HUES64 (cell line): ENCODE measurements around the gene SLC1A1. TPM values are rescaled to one million over a fixed set of nuclear protein-coding genes. Genes with fewer than 3 reads are reported as not detected.
A peak's percentile ranks its signal among the peaks of the same experiment; 100 is the strongest.

Source experiments
- H3K27ac ChIP-seq: 2 replicates; pipeline ENCODE4 v1.7.0; 2013; ENCODE audit warnings: low read depth, low read length, inconsistent platforms
- H3K27me3 ChIP-seq: 2 replicates; pipeline ENCODE4 v1.6.1; 2013; ENCODE audit warnings: mild to moderate bottlenecking, low read length; ENCODE audit not compliant: insufficient read depth
- H3K36me3 ChIP-seq: 2 replicates; pipeline ENCODE4 v1.6.1; 2013; ENCODE audit warnings: mild to moderate bottlenecking, low read length; ENCODE audit not compliant: insufficient read depth
- H3K4me1 ChIP-seq: 2 replicates; pipeline ENCODE4 v1.6.1; 2013; ENCODE audit warnings: mild to moderate bottlenecking, low read length, moderate library complexity; ENCODE audit not compliant: insufficient read depth
- H3K4me3 ChIP-seq: 2 replicates; pipeline ENCODE4 v1.5.1; 2013; ENCODE audit warnings: mild to moderate bottlenecking, low read length, moderate library complexity
- H3K9ac ChIP-seq: 2 replicates; pipeline ENCODE4 v1.6.1; 2013; ENCODE audit warnings: mild to moderate bottlenecking, low read depth, low read length
- H3K9me3 ChIP-seq: 2 replicates; pipeline ENCODE4 v1.6.1; 2013; ENCODE audit warnings: low read depth, low read length; ENCODE audit not compliant: insufficient read depth
- WGBS: fragments of 150-250, 120-280 bp; methylation state at CpG from one replicate; pipeline ENCODE4 v1.1.7; 2013; ENCODE audit warnings: missing lambda C conversion rate; 5-methylcytosine and 5-hydroxymethylcytosine counted together
- polyA plus RNA-seq, 2 experiments: library from polyadenylated mRNA; stranded (reverse); fragments of 50-300 nt; gene quantifications; one replicate each; pipeline ENCODE4 v1.2.3, GENCODE V29; 2013

Gene SLC1A1
- 2.4 TPM for polyA plus RNA-seq (2013, experiment 1 of 2)
- polyA plus RNA-seq (2013, experiment 2 of 2): 3.7 TPM

GRCh38 chr9:4489919-4490704 lies at the start of gene SLC1A1:
Gene SLC1A1, plus strand, starts transcription at chr9:4490468. Its CDS starts 212 bp downstream, at chr9:4490680.
- Histone ChIP-seq H3K27ac (no peak within 1 kb of the TSS; the same call in 1 of the 2 replicates), H3K36me3 (no peaks in the 10 kb centered on the region), H3K9ac (peak within 1 kb of the TSS; percentile 50), H3K4me3 (peak within 1 kb of the TSS; percentile 62), H3K9me3 (no peaks in the 10 kb centered on the region), H3K27me3 (peaks cover 36% of the 10 kb centered on the region), H3K4me1 (peaks cover 8% of the 10 kb centered on the region)
- under 1% methylated on average over 72 of the region's 72 CpGs for WGBS

- 77% methylated on average over 2 of the region's 3 CpGs for WGBS
- Histone ChIP-seq H3K36me3 (no peaks in the 10 kb centered on the region), H3K27me3 (no peaks in the 10 kb centered on the region), H3K4me3 (no peak overlapping the region), H3K9ac (no peak overlapping the region), H3K9me3 (no peaks in the 10 kb centered on the region; the same call in 1 of the 2 replicates), H3K27ac (no peak overlapping the region), H3K4me1 (no peaks in the 10 kb centered on the region)
Observed at GRCh38 chr9:4442806-4443205, 47.5 kb upstream of the SLC1A1 start.

GRCh38 chr9:4443439-4443838 lies 46.8 kb upstream of the SLC1A1 start:
- Histone ChIP-seq H3K4me3 (no peak overlapping the region), H3K27ac (no peak overlapping the region), H3K4me1 (no peaks in the 10 kb centered on the region), H3K9ac (no peak overlapping the region), H3K9me3 (peaks cover 6% of the 10 kb centered on the region), H3K36me3 (no peaks in the 10 kb centered on the region), H3K27me3 (no peaks in the 10 kb centered on the region)
- WGBS: 91% methylated on average over 1 of the region's 1 CpG

GRCh38 chr9:4461437-4461836 lies 28.8 kb upstream of the SLC1A1 start:
- H3K27me3 ChIP-seq: no peaks in the 10 kb centered on the region
- H3K4me1 ChIP-seq: no peaks in the 10 kb centered on the region
- no peak overlapping the region for H3K4me3 ChIP-seq
- peaks cover 5% of the 10 kb centered on the region; the same call in 1 of the 2 replicates for H3K9me3 ChIP-seq
- no peak overlapping the region for H3K9ac ChIP-seq
- WGBS: 89% methylated on average over 2 of the region's 2 CpGs
- H3K36me3 ChIP-seq: no peaks in the 10 kb centered on the region
- H3K27ac ChIP-seq: no peak overlapping the region

- Histone ChIP-seq H3K4me3 (no peak overlapping the region), H3K27ac (no peak overlapping the region), H3K27me3 (no peaks in the 10 kb centered on the region), H3K4me1 (no peaks in the 10 kb centered on the region), H3K9ac (no peak overlapping the region), H3K36me3 (no peaks in the 10 kb centered on the region), H3K9me3 (peaks cover 10% of the 10 kb centered on the region; the same call in 1 of the 2 replicates)
- 86% methylated on average over 2 of the region's 3 CpGs for WGBS
Observed at GRCh38 chr9:4463824-4464223, 26.4 kb upstream of the SLC1A1 start.

GRCh38 chr9:4464911-4465513 lies 25.3 kb upstream of the SLC1A1 start:
- no peaks in the 10 kb centered on the region for H3K36me3 ChIP-seq
- H3K27me3 ChIP-seq: no peaks in the 10 kb centered on the region
- peaks cover 10% of the 10 kb centered on the region; the same call in 1 of the 2 replicates for H3K9me3 ChIP-seq
- 93% methylated on average over 11 of the region's 11 CpGs for WGBS
- H3K9ac ChIP-seq: no peak overlapping the region
- H3K4me1 ChIP-seq: no peaks in the 10 kb centered on the region
- no peak overlapping the region for H3K27ac ChIP-seq
- no peak overlapping the region for H3K4me3 ChIP-seq

GRCh38 chr9:4465910-4466309 lies 24.4 kb upstream of the SLC1A1 start:
- Histone ChIP-seq H3K27me3 (no peaks in the 10 kb centered on the region), H3K4me1 (no peaks in the 10 kb centered on the region), H3K9me3 (peaks cover 10% of the 10 kb centered on the region; the same call in 1 of the 2 replicates), H3K27ac (no peak overlapping the region), H3K9ac (no peak overlapping the region), H3K4me3 (no peak overlapping the region), H3K36me3 (no peaks in the 10 kb centered on the region)
- 100% methylated on average over 1 of the region's 2 CpGs for WGBS

- 91% methylated on average over 1 of the region's 1 CpG for WGBS
- Histone ChIP-seq H3K9ac (no peak overlapping the region), H3K27ac (no peak overlapping the region), H3K27me3 (no peaks in the 10 kb centered on the region), H3K4me3 (no peak overlapping the region), H3K4me1 (no peaks in the 10 kb centered on the region), H3K9me3 (no peaks in the 10 kb centered on the region), H3K36me3 (no peaks in the 10 kb centered on the region)
Observed at GRCh38 chr9:4475301-4475700, 15.0 kb upstream of the SLC1A1 start.

GRCh38 chr9:4486176-4486575 lies 4.1 kb upstream of the SLC1A1 start:
- 79% methylated on average over 2 of the region's 2 CpGs for WGBS
- H3K27me3 ChIP-seq: peaks cover 30% of the 10 kb centered on the region
- no peaks in the 10 kb centered on the region for H3K9me3 ChIP-seq
- no peak overlapping the region for H3K4me3 ChIP-seq
- no peak overlapping the region for H3K9ac ChIP-seq
- H3K4me1 ChIP-seq: no peaks in the 10 kb centered on the region
- no peak overlapping the region for H3K27ac ChIP-seq
- no peaks in the 10 kb centered on the region for H3K36me3 ChIP-seq

- H3K36me3 ChIP-seq: no peaks in the 10 kb centered on the region
- H3K4me3 ChIP-seq: peak overlapping the region; percentile 62
- peaks cover 36% of the 10 kb centered on the region for H3K27me3 ChIP-seq
- H3K4me1 ChIP-seq: peaks cover 8% of the 10 kb centered on the region
- 7% methylated on average over 8 of the region's 8 CpGs for WGBS
- no peaks in the 10 kb centered on the region for H3K9me3 ChIP-seq
- H3K9ac ChIP-seq: peak overlapping the region; percentile 50
- H3K27ac ChIP-seq: no peak overlapping the region
Observed at GRCh38 chr9:4489562-4489918, 728 bp upstream of the SLC1A1 start.
